ENCODE data around the gene SLC7A7.
"Not testable (repeated sequence)": the region's sequence is repeated elsewhere in the genome, so short reads cannot be mapped to it uniquely, and the experiment has no call there.

Gene SLC7A7

GRCh38 chr14:22843123-22843925 is 28.1 kb upstream of the SLC7A7 start:
- DNase-seq = no peak

- DNase-seq = no peak
These were observed 27.2 kb upstream of the SLC7A7 start for GRCh38 chr14:22842211-22843122.

GRCh38 chr14:22841769-22842168 is 26.5 kb upstream of the SLC7A7 start:
- no peak for DNase-seq

GRCh38 chr14:22841311-22841710 is 26.1 kb upstream of the SLC7A7 start:
- DNase-seq = no peak

- DNase-seq = no peak
These were observed 24.0 kb upstream of the SLC7A7 start for GRCh38 chr14:22839159-22839779.

GRCh38 chr14:22838631-22839041 is 23.4 kb upstream of the SLC7A7 start:
- peak in 1 of 2 donors; percentile 22 for DNase-seq

- DNase-seq = no peak
These were observed 22.7 kb upstream of the SLC7A7 start for GRCh38 chr14:22837750-22838538.

GRCh38 chr14:22837114-22837749 is 22.0 kb upstream of the SLC7A7 start:
- DNase-seq = no peak

GRCh38 chr14:22836301-22837113 is 21.3 kb upstream of the SLC7A7 start, which contains the start of gene MMP14:
TSS of gene MMP14 (plus strand) at chr14:22836585. CDS start at chr14:22836818, 233 bp downstream.
- peak in 1 of 2 donors; percentile 19 for DNase-seq

- no peak for DNase-seq
These were observed 20.3 kb upstream of the SLC7A7 start for GRCh38 chr14:22835505-22835904.

GRCh38 chr14:22830443-22831010 is 15.3 kb upstream of the SLC7A7 start:
- DNase-seq = no peak

GRCh38 chr14:22829661-22830442 is 14.6 kb upstream of the SLC7A7 start, which contains the start of gene MRPL52:
TSS of gene MRPL52 (plus strand) at chr14:22829887. CDS start at chr14:22829913, 26 bp downstream.
- DNase-seq = peak; percentile 87 to 90

- DNase-seq = not testable (repeated sequence)
These were observed 13.9 kb upstream of the SLC7A7 start for GRCh38 chr14:22829076-22829660.

- no peak for DNase-seq
These were observed 9.6 kb upstream of the SLC7A7 start for GRCh38 chr14:22824711-22825359.

GRCh38 chr14:22822571-22823098 is 7.4 kb upstream of the SLC7A7 start:
- DNase-seq = peak; percentile 46 to 55

GRCh38 chr14:22822016-22822570 is 6.9 kb upstream of the SLC7A7 start:
- DNase-seq = no peak

GRCh38 chr14:22821193-22822015 is 6.2 kb upstream of the SLC7A7 start:
- no peak for DNase-seq
